ENCODE measurements around the gene ARID1B.

- TF ChIP-seq CTCF (IDR thresholded peaks at IDR 0.05 in 2 of 3, conservative IDR thresholded peaks at IDR 0.05 in 1 of 3; ENCODE audit: insufficient read depth in 2 of 3, low read depth in 1 of 3, low read length in 3 of 3) (no peak), FOXJ2 (tag; IDR thresholded peaks at IDR 0.05) (no peak), EZH2 (IDR thresholded peaks at IDR 0.05; ENCODE audit: borderline replicate concordance, low read depth, low read length) (no peak), TCF15 (CRISPR knock-in tag; IDR thresholded peaks at IDR 0.05) (no peak), AFF4 (CRISPR knock-in tag; IDR thresholded peaks at IDR 0.05) (no peak), TOE1 (IDR thresholded peaks at IDR 0.05; ENCODE audit: borderline replicate concordance) (no peak), TOE1 (CRISPR knock-in tag; IDR thresholded peaks at IDR 0.05; ENCODE audit: borderline replicate concordance, low read depth) (no peak)
Measured at GRCh38 chr6:156919814-156920369, 142.7 kb downstream of the ARID1B start.
